SH-SY5Y (cell line): ENCODE results near the gene SYNGAP1.

Experiments
- GATA2 ChIP-seq: IDR thresholded peaks from 2 replicates; pipeline ENCODE4 v1.6.1; 2011; ENCODE audit warnings: mild to moderate bottlenecking, low read depth, low read length
- GATA3 ChIP-seq: IDR thresholded peaks from 2 replicates; pipeline ENCODE4 v1.6.1; 2011; ENCODE audit warnings: low read depth, mild to moderate bottlenecking, low read length, moderate library complexity

DNA sequence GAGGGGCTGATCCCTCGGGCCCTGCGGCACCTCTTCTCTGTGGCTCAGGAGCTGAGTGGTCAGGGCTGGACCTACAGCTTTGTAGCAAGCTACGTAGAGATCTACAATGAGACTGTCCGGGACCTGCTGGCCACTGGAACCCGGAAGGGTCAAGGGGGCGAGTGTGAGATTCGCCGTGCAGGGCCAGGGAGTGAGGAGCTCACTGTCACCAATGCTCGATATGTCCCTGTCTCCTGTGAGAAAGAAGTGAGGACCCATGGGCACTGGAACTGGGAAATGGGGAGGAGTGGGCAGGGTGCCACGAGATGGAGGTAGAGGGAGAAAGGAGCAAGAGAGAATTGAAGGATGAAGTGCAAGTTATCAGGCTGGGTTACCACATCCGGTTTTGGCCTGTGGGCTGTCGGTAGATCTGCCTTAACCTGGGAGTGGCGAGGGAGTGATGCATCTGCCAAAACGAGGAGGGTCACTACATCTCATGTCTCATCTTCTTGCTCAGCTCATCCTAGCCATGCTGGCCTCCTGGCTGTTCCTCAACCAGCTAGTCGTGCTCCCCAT, 14.4 kb upstream of the SYNGAP1 start:
- TF ChIP-seq GATA2: no peak
- no peak for TF ChIP-seq GATA3
